Spleen (tissue), 7 donors: ENCODE results near the gene CDC14B.

Experiments
- POLR2A ChIP-seq, 3 donors: fragments of 450-650 bp; IDR thresholded peaks; one replicate each; pipeline ENCODE4 v1.5.1; 2017; ENCODE audit warnings: antibody characterized with exemption in 3 of 3, mild to moderate bottlenecking in 1 of 3
- POLR2AphosphoS5 ChIP-seq, 3 donors: sonication (generic); formaldehyde crosslinking; IDR thresholded peaks; one replicate each; pipeline ENCODE4 v1.5.1; 2017; ENCODE audit warnings: antibody characterized with exemption in 3 of 3
- TF ChIP-seq, protein P1 (sequence below), 11 experiments: fragments of 200-600 bp in 7 of 11; fragments of 450-650 bp in 4 of 11; sonication (generic) in 4 of 11; IDR thresholded peaks in 8 of 11; conservative IDR thresholded peaks in 3 of 11; 1 replicate in 7 of 11; 2 replicates in 4 of 11; pipeline versions ENCODE4 v1.4.0 to v1.8.0; 2016 to 2021; ENCODE audit warnings: antibody characterized with exemption in 11 of 11, inconsistent platforms in 4 of 11, mild to moderate bottlenecking in 1 of 11
- donor health status: DM: no; HTN: no; CAD: no; lungs with moderate emphysema.
- donor health status: DM: no; HTN: no; CAD: no.
- donor health status: DM: no; HTN: no; CAD: no.

DNA sequence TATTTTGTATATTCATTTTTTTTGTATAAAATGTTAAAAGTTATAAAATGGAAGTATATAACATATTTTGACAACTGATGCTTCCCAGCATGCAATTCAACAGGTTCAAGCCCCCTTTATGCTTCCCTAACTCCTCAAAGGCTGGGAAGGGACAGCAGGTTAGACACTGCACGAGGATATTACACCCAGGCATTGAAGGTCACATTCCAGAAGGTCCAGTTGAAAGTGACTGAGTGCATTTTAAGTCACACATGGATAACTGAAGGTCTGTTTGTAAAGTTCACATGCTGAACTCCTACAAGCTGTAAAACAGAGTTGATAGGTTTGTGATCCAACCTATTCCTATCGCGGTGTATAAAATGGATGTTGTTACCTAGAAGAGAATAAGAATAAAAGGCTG, 21.9 kb upstream of the CDC14B start:
- TF ChIP-seq, protein P1, sequence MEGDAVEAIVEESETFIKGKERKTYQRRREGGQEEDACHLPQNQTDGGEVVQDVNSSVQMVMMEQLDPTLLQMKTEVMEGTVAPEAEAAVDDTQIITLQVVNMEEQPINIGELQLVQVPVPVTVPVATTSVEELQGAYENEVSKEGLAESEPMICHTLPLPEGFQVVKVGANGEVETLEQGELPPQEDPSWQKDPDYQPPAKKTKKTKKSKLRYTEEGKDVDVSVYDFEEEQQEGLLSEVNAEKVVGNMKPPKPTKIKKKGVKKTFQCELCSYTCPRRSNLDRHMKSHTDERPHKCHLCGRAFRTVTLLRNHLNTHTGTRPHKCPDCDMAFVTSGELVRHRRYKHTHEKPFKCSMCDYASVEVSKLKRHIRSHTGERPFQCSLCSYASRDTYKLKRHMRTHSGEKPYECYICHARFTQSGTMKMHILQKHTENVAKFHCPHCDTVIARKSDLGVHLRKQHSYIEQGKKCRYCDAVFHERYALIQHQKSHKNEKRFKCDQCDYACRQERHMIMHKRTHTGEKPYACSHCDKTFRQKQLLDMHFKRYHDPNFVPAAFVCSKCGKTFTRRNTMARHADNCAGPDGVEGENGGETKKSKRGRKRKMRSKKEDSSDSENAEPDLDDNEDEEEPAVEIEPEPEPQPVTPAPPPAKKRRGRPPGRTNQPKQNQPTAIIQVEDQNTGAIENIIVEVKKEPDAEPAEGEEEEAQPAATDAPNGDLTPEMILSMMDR (IDR thresholded peaks at IDR 0.05 in 8 of 11, conservative IDR thresholded peaks at IDR 0.05 in 3 of 11): no peak
- TF ChIP-seq POLR2A (IDR thresholded peaks at IDR 0.05) (no peak), POLR2AphosphoS5 (IDR thresholded peaks at IDR 0.05) (no peak)
